GM12873 (cell line): ENCODE results near the gene PIAS1.

Experiments used
- TF ChIP-seq, protein P1 (sequence below): IDR thresholded peaks from 2 replicates; pipeline ENCODE4 v1.5.1; 2012; ENCODE audit warnings: low read depth, mild to moderate bottlenecking, moderate library complexity, low read length, control low read depth; ENCODE audit not compliant: insufficient read depth; ENCODE audit errors: missing control alignments

Gene PIAS1

DNA sequence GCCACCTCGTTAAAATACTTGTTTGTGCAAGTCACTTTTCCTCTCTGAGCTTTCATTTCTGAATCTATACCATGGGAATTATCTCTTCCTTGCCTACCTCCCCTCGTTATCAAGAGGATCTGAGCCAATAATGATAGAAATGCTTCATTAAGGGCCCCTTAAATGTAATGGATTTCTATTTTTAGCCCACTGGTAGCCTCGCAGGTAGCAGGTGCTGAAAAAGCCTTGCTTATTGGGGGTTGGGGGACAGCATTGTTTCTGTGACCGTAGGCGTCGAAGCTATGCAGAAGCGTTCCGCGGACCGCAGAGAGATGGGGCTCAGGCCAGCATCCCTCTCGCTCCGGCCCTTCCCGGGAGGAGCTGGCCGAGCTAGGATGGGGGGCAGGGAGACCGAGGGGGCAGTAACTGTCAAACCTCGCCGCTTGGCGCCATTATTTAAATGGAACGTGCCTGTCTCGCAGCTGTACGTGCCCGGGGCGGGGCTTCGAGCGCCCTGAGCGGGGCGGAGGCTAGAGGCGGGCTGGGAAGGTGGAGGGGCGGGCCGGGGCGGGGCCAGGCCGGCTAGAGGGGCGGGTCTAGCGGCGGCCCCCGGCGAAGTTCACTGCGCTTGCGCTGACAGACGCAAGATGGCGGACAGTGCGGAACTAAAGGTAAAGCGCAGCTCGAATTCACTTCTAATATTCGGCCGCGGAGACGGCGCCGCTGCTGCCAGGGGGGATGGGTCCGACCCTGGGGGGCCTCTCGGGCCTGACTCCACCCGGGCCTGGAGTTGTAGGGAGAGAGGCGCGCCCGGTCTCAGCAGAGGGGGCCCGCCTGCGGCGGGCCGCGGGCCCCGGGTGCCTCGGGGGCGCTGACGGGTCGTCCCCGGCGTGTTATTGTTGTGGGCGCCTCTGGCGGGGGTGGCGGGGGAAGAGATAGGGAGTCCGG is at the start of gene PIAS1:
Gene PIAS1 (plus strand): TSS at position 615 of the 927 bp plus-strand sequence. CDS start 12 bp downstream, at position 627.
- TF ChIP-seq, protein P1, sequence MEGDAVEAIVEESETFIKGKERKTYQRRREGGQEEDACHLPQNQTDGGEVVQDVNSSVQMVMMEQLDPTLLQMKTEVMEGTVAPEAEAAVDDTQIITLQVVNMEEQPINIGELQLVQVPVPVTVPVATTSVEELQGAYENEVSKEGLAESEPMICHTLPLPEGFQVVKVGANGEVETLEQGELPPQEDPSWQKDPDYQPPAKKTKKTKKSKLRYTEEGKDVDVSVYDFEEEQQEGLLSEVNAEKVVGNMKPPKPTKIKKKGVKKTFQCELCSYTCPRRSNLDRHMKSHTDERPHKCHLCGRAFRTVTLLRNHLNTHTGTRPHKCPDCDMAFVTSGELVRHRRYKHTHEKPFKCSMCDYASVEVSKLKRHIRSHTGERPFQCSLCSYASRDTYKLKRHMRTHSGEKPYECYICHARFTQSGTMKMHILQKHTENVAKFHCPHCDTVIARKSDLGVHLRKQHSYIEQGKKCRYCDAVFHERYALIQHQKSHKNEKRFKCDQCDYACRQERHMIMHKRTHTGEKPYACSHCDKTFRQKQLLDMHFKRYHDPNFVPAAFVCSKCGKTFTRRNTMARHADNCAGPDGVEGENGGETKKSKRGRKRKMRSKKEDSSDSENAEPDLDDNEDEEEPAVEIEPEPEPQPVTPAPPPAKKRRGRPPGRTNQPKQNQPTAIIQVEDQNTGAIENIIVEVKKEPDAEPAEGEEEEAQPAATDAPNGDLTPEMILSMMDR = peak; percentile 5

DNA sequence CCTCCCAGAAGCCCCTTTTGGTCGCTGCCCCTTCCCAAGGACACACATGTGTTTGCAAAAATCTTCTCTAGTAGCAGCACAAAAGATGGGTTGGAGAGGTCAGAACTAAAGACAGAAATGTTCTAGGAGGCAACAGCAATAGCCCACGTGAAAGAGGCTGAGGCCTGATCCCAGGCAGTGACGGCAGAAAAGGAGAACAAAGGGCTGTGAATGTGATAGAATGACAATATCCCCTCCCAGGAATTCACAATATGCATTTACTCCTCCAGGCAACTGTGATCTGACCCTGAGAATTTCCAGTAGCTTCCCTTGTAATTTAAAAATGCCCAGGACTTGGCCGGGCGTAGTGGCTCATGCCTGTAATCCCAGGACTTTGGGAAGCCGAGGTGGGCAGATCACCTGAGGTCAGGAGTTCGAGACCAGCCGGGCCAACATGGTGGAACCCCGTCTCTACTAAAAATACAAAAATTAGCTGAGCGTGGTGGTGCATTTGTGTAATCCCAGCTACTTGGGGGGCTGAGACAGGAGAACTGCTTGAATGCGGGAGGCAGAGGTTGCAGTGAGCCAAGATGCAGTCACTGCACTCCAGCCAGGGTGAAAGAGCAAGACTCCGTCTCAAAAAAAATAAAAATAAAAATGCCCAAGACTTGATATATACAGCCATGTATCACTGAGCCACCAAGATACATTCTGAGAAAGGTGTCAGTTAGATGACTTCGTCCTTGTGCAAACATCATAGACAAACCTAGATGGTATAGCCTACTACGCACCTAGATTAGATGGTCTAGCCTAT is 43.6 kb upstream of the PIAS1 start:
- TF ChIP-seq, protein P1 = no peak

DNA sequence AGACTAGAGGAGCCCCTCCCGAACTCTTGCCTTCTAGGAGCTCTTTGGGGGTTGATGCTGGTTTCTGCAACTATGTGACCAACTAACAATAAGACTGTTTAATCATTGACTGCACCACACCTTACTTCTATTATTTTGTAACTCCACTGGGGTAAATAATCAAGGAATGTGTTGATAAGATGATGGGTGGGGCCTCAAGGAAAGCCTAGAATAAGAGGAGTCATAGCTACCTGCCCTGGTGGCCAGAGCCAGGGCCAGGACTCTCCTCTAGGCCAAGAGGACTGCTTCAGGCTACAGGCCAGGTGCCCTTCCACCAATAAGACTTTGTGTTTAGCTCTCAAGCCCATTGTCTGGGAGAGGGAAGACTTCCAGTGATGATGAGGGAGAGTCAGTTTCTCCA is 41.2 kb upstream of the PIAS1 start:
- TF ChIP-seq, protein P1 = no peak

DNA sequence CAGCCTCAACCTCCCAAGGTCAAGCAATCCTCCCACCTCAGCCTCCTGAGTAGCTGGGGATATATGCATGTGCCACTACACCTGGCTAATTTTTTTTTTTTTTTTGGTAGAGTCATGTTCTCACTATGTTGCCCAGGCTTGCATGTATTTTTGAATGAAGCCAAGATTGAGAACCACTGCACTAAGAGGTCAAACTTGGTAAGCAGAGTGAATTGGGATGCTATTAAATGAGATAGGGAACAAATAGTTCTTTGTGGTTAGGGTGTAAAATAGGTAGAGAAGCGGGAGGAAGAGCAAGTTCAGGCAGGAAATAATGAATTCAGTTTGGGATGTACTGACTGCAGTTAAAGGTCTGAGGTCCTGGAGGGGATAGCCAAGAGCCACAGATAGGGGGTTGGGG is 39.9 kb upstream of the PIAS1 start:
- TF ChIP-seq, protein P1 = no peak

DNA sequence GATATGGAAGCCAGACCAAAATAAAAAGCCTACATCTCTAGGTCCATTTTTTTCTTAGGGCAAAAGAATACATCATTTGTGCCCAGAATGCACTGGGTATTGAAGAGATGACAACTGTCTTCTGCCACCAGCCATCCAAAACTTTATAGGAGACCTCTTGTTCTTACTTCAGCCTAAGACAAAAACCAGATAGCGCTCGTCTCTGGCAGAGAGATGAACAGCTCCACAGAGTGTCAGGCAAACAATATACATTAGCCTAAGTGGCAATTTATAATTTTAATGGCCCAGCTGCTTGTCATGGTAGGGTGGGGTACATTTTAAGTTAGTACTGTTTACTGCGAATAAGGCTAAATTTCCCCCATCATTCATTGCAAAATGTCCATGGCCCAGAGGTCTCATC is 38.9 kb upstream of the PIAS1 start:
- TF ChIP-seq, protein P1 = no peak

DNA sequence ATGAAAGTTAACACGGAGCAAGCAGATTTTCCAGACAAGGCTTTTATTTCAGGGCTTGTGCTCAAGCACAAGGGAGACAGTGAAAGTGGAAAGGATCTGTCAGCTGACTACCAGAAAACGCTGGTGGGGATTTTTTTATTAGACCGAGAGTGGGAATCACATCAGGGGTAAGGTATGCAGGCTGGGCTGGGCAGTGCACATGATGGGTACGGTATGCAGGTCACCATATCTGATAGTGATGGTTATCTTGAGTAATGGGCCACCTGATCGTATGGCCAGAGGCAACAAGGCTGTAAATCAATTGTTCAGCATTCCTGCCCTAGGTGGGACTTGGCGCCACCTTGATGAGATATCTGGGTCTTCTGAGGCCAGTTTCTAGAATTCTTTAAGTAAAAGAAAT is 36.9 kb upstream of the PIAS1 start:
- TF ChIP-seq, protein P1 = no peak
